Neural cell (in vitro differentiated cells): ENCODE results near the gene TGFBR3.

Experiments used
- CTCF ChIP-seq: fragments of 450-650 bp; IDR thresholded peaks from 2 replicates; pipeline ENCODE4 v1.5.1; 2014; ENCODE audit warnings: antibody characterized with exemption, mild to moderate bottlenecking, moderate library complexity; ENCODE audit not compliant: poor library complexity, severe bottlenecking
- EZH2 ChIP-seq: fragments of 200-600, 300-800 bp; shearing (Covaris generic), sonication (generic); IDR thresholded peaks from 2 replicates; pipeline ENCODE4 v1.6.1; 2014; ENCODE audit warnings: antibody characterized with exemption, low read length, borderline replicate concordance, mild to moderate bottlenecking; ENCODE audit not compliant: insufficient read depth, poor library complexity, severe bottlenecking
- MXI1 ChIP-seq: fragments of 450-650 bp; conservative IDR thresholded peaks from 2 replicates; pipeline ENCODE4 v1.6.1; 2014; ENCODE audit warnings: antibody characterized with exemption, mild to moderate bottlenecking; ENCODE audit not compliant: poor library complexity, severe bottlenecking
- POLR2AphosphoS5 ChIP-seq: IDR thresholded peaks from 2 replicates; pipeline ENCODE4 v1.6.1; 2012
- RAD21 ChIP-seq: fragments of 450-650 bp; conservative IDR thresholded peaks from 2 replicates; pipeline ENCODE4 v1.6.1; 2014; ENCODE audit warnings: antibody characterized with exemption, mild to moderate bottlenecking, moderate library complexity
- REST ChIP-seq: IDR thresholded peaks from 2 replicates; pipeline ENCODE4 v1.6.1; 2012; ENCODE audit warnings: borderline replicate concordance
- SMC3 ChIP-seq: fragments of 450-650 bp; conservative IDR thresholded peaks from 2 replicates; pipeline ENCODE4 v1.6.1; 2014; ENCODE audit warnings: antibody characterized with exemption, mild to moderate bottlenecking, moderate library complexity; ENCODE audit not compliant: poor library complexity

GRCh38 chr1:91650764-91651163, 235.2 kb downstream of the TGFBR3 start:
- TF ChIP-seq CTCF: no peak
- TF ChIP-seq REST: no peak
- no peak for TF ChIP-seq EZH2
- TF ChIP-seq POLR2AphosphoS5: no peak
- no peak for TF ChIP-seq RAD21
- TF ChIP-seq SMC3: no peak
- no peak for TF ChIP-seq MXI1
